Panc1 (cell line): ENCODE results near the gene USP43. TPM values are rescaled to one million over a fixed set of nuclear protein-coding genes. Genes with fewer than 3 reads are reported as not detected.
A peak's percentile ranks its signal among the peaks of the same experiment; 100 is the strongest.
"Not testable (repeated sequence)": the region's sequence is repeated elsewhere in the genome, so short reads cannot be mapped to it uniquely, and the experiment has no call there.

ENCODE experiments used
- ATAC-seq: fragments of 200-7000 bp; cut with Tn5 transposase; 2 replicates; pipeline ENCODE4 v1.9.1; 2020; ENCODE audit warnings: mild to moderate bottlenecking, moderate library complexity
- Bru-seq: library from RNA; stranded (reverse); fragments of 400-500 nt; gene quantifications from one replicate; lab custom pipeline; 2021; lab: Mats Ljungman, UMichigan
- BruChase-seq, 2 experiments: library from RNA; stranded (reverse); fragments of 400-500 nt; gene quantifications; one replicate each; lab custom pipeline; 2021; lab: Mats Ljungman, UMichigan
- BruUV-seq: library from RNA; stranded (reverse); fragments of 400-500 nt; replicated peaks from 2 replicates; lab custom pipeline; 2021; lab: Mats Ljungman, UMichigan
- CTCF ChIA-PET: fragments of 300-600 bp; sonication (Branson Sonifier 250); formaldehyde crosslinking; loops from one replicate; lab custom pipeline; 2022; ENCODE audit warnings: antibody characterized with exemption; lab: Charles Lee
- POLR2A ChIA-PET: fragments of 300-600 bp; sonication (Branson Sonifier 250); formaldehyde crosslinking; loops from one replicate; lab custom pipeline; 2022; ENCODE audit warnings: antibody characterized with exemption; lab: Charles Lee
- DNase-seq: peaks from one replicate; pipeline ENCODE4 v3.0.0-alpha.2; 2010; ENCODE audit warnings: low read depth, low spot score
- H3K27ac ChIP-seq: 2 replicates; pipeline ENCODE4 v1.5.1; 2011; ENCODE audit warnings: mild to moderate bottlenecking, low read length, inconsistent platforms
- H3K27me3 ChIP-seq: fragments of 200-500 bp; sonication (Bioruptor generic); 2 replicates; pipeline ENCODE4 v1.6.0; 2014; ENCODE audit warnings: low read length, inconsistent platforms; ENCODE audit not compliant: control insufficient read depth, insufficient read depth
- H3K36me3 ChIP-seq: fragments of 200-500 bp; sonication (Bioruptor generic); 2 replicates; pipeline ENCODE4 v1.5.1; 2014; ENCODE audit warnings: inconsistent platforms, mild to moderate bottlenecking, low read length, moderate library complexity; ENCODE audit not compliant: control insufficient read depth, insufficient read depth
- H3K4me1 ChIP-seq: 2 replicates; pipeline ENCODE4 v1.5.1; 2011; ENCODE audit warnings: inconsistent platforms, mild to moderate bottlenecking, low read length, moderate library complexity; ENCODE audit not compliant: control insufficient read depth, insufficient read depth
- H3K4me3 ChIP-seq, 2 experiments: 2 replicates each; pipeline ENCODE4 v1.5.1; 2011 to 2012; ENCODE audit warnings: low read depth in 2 of 2, low read length in 2 of 2, mild to moderate bottlenecking in 2 of 2, inconsistent platforms in 1 of 2, moderate library complexity in 1 of 2
- H3K9me3 ChIP-seq: fragments of 200-500 bp; sonication (Bioruptor generic); 2 replicates; pipeline ENCODE4 v1.5.1; 2014; ENCODE audit warnings: low read depth, mild to moderate bottlenecking, inconsistent platforms, low read length, moderate library complexity; ENCODE audit not compliant: control insufficient read depth, insufficient read depth
- POLR2AphosphoS5 ChIP-seq: IDR thresholded peaks from 2 replicates; pipeline ENCODE4 v1.6.1; 2012; ENCODE audit warnings: mild to moderate bottlenecking, low read depth, low read length, moderate library complexity
- REST ChIP-seq, 2 experiments: IDR thresholded peaks; 2 replicates each; pipeline ENCODE4 v1.6.1; 2011 to 2012; ENCODE audit warnings: low read depth in 2 of 2, control low read depth in 1 of 2, low read length in 1 of 2, mild to moderate bottlenecking in 1 of 2, moderate library complexity in 1 of 2; ENCODE audit not compliant: insufficient read depth in 1 of 2
- SIN3A ChIP-seq: IDR thresholded peaks from 2 replicates; pipeline ENCODE4 v1.6.1; 2012; ENCODE audit warnings: low read depth, mild to moderate bottlenecking, low read length, moderate library complexity, borderline replicate concordance; ENCODE audit not compliant: insufficient read depth
- TCF7L2 ChIP-seq: IDR thresholded peaks from 2 replicates; pipeline ENCODE4 v1.6.1; 2011; ENCODE audit warnings: mild to moderate bottlenecking, low read depth, low read length, inconsistent platforms
- in situ Hi-C: cut with HindIII; loops from 2 replicates; pipeline ENCODE4 v1.10.0; 2016; ENCODE audit warnings: low sequenced_read_pairs, low pct_unique_long_range_greater_than_20kb
- intact Hi-C: fragments of 100-400 bp; cut with micrococcal nuclease; formaldehyde crosslinking; loops from one replicate; pipeline ENCODE4 v1.10.0; 2022; ENCODE audit not compliant: unreplicated experiment
- long read RNA-seq: library from polyadenylated mRNA; unstranded; transcript quantifications from one replicate; pipeline ENCODE4 v2.0.0, GENCODE V29; 2021; ENCODE audit not compliant: unreplicated experiment
- polyA plus RNA-seq: library from polyadenylated mRNA; unstranded; fragments of >200 nt; gene quantifications from one replicate; pipeline ENCODE4 v1.2.1, GENCODE V29; 2012; ENCODE audit warnings: missing spikeins; ENCODE audit not compliant: insufficient read length
- total RNA-seq: library from RNA; stranded (reverse); gene quantifications from one replicate; pipeline ENCODE4 v1.2.1, GENCODE V29; 2021; ENCODE audit not compliant: unreplicated experiment
- TF ChIP-seq, protein P1 (sequence below): fragments of 450-650 bp; IDR thresholded peaks from 2 replicates; pipeline ENCODE4 v1.5.1; 2017; ENCODE audit warnings: mild to moderate bottlenecking

The USP43 gene, protein sequence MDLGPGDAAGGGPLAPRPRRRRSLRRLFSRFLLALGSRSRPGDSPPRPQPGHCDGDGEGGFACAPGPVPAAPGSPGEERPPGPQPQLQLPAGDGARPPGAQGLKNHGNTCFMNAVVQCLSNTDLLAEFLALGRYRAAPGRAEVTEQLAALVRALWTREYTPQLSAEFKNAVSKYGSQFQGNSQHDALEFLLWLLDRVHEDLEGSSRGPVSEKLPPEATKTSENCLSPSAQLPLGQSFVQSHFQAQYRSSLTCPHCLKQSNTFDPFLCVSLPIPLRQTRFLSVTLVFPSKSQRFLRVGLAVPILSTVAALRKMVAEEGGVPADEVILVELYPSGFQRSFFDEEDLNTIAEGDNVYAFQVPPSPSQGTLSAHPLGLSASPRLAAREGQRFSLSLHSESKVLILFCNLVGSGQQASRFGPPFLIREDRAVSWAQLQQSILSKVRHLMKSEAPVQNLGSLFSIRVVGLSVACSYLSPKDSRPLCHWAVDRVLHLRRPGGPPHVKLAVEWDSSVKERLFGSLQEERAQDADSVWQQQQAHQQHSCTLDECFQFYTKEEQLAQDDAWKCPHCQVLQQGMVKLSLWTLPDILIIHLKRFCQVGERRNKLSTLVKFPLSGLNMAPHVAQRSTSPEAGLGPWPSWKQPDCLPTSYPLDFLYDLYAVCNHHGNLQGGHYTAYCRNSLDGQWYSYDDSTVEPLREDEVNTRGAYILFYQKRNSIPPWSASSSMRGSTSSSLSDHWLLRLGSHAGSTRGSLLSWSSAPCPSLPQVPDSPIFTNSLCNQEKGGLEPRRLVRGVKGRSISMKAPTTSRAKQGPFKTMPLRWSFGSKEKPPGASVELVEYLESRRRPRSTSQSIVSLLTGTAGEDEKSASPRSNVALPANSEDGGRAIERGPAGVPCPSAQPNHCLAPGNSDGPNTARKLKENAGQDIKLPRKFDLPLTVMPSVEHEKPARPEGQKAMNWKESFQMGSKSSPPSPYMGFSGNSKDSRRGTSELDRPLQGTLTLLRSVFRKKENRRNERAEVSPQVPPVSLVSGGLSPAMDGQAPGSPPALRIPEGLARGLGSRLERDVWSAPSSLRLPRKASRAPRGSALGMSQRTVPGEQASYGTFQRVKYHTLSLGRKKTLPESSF
- 7.3 TPM for total RNA-seq
- polyA plus RNA-seq, result 5.1 TPM
- Bru-seq, nascent RNA, result percentile 57 among the genes with signal in this experiment
- percentile 49 among the genes with signal in this experiment for BruChase-seq, experiment 1, labeled RNA remaining after a 2-hour chase
- BruChase-seq, experiment 2, labeled RNA remaining after a 6-hour chase, result percentile 50 among the genes with signal in this experiment
- long read RNA-seq, full-length matches to known transcripts, result 9 of 26 reads
- long read RNA-seq, partial matches to known transcripts, result 12 of 26 reads
- long read RNA-seq, other reads (novel, unspliced or antisense), result 5 of 26 reads

DNA sequence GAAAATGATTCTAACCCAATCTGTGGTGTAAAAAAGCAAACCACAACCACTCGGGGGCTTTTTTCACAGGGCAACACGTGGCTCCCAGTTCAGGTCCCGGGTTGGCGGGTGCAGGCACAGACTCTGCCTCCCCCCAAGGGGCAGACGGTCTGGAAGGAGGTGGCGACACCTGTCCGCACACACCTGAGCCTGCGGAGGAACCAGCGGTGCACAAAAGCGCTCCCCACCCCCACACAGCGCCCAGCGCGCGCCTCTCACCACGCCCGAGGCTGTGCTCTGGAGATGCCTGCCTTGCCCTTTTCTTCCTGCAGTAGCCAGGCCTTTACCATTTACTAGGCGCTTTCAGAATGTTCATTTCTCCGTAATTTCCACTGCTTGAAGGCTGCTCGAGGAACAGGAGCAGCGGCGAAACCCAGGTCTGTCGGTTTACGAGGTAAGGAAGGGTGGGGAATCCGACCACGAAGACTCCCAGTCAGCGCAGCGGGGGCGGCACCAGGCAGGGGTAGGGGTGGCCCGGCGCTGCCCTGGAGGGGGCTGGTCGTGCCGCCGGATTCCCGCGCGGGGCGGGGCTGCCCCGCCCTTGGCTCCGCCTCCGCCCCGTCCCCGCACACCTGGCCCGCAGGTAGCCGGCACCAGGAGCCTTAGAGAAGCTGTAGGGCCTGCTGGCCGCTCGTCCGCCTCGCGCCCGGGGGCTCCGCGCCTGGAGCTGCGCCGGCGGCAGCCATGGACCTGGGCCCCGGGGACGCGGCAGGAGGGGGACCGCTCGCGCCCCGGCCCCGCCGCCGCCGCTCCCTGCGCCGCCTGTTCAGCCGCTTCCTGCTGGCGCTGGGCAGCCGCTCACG lies at the start of gene USP43:
Gene USP43, plus strand, starts transcription at position 608 of the 842 bp plus-strand sequence. Its CDS starts 116 bp downstream, at position 724.
- ATAC-seq (peak; percentile 81), DNase-seq (no peak)
- H3K36me3 ChIP-seq, result no peaks in the 10 kb centered on the region; the same call in 1 of the 2 replicates
- in situ Hi-C loops (no loop called here), intact Hi-C loops (no loop called here)
- H3K4me1 ChIP-seq, result peaks cover 12% of the 10 kb centered on the region; the same call in 1 of the 2 replicates
- ChIA-PET CTCF (no interaction called here), POLR2A (no interaction called here)
- no peaks in the 10 kb centered on the region for H3K27me3 ChIP-seq
- no peaks in the 10 kb centered on the region for H3K9me3 ChIP-seq
- TSS peak; percentile 69 for BruUV-seq
- peak within 1 kb of the TSS; percentile 88 for H3K27ac ChIP-seq
- H3K4me3 ChIP-seq, result peak within 1 kb of the TSS; percentile 60 to 69
- TF ChIP-seq SIN3A, result no peak
- TF ChIP-seq, protein P1, sequence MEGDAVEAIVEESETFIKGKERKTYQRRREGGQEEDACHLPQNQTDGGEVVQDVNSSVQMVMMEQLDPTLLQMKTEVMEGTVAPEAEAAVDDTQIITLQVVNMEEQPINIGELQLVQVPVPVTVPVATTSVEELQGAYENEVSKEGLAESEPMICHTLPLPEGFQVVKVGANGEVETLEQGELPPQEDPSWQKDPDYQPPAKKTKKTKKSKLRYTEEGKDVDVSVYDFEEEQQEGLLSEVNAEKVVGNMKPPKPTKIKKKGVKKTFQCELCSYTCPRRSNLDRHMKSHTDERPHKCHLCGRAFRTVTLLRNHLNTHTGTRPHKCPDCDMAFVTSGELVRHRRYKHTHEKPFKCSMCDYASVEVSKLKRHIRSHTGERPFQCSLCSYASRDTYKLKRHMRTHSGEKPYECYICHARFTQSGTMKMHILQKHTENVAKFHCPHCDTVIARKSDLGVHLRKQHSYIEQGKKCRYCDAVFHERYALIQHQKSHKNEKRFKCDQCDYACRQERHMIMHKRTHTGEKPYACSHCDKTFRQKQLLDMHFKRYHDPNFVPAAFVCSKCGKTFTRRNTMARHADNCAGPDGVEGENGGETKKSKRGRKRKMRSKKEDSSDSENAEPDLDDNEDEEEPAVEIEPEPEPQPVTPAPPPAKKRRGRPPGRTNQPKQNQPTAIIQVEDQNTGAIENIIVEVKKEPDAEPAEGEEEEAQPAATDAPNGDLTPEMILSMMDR, result peak; percentile 33

DNA sequence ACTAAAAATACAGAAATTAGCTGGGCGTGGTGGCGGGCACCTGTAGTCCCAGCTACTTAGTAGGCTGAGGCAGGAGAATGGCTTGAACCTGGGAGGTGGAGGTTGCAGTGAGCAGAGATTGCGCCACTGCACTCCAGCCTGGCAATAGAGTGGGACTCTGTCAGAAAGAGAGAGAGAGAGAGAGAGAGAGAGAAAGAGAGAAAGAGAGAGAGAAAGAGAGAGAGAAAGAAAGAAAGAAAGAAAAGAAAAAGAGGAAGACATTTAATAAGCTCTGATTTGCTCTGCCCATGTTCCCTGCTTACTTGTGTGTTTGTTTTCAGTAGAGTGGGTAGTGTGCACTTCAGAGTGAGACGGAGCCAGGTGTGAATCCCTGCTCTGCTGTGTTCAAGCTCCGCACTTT lies 47.7 kb upstream of the USP43 start:
- intact Hi-C loops, H3K27ac ChIP-seq, POLR2A ChIA-PET, H3K27me3 ChIP-seq, BruUV-seq, in situ Hi-C loops, H3K4me1 ChIP-seq, H3K4me3 ChIP-seq, ATAC-seq, H3K36me3 ChIP-seq, DNase-seq, H3K9me3 ChIP-seq: not testable (repeated sequence)
- CTCF ChIA-PET, result interaction anchor here (0.7 kb wide), 1 partner anchor 43 kb away, joined by 7 read pairs; no protein-coding TSS in a partner anchor

DNA sequence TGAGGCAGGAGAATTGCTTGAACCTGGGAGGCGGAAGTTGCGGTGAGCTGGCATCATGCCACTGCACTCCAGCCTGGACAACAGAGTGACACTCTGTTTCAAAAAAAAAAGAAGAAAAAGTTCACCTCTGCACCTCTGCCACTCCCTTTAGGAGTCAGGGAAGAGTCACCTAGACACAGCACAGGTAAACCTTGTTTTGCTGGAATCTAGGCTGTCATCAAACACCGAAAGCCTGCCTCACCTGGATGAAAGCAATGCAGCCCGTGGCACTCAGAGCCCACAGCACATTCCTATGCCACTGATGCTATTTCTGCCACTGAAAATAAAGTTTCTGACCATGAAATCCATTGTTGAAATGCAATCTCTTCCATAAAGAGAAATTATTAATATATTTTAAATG lies 46.7 kb upstream of the USP43 start:
- H3K27me3 ChIP-seq, result no peaks in the 10 kb centered on the region
- ChIA-PET POLR2A (no interaction called here), CTCF (no interaction called here)
- no peaks in the 10 kb centered on the region for H3K4me1 ChIP-seq
- no peak overlapping the region for H3K27ac ChIP-seq
- H3K36me3 ChIP-seq, result no peaks in the 10 kb centered on the region
- intact Hi-C loops (no loop called here), in situ Hi-C loops (no loop called here)
- no peak for TF ChIP-seq POLR2AphosphoS5
- TF ChIP-seq, protein P1, result no peak
- TF ChIP-seq REST (IDR thresholded peaks at IDR 0.05; ENCODE audit: insufficient read depth in 1 of 2, low read depth in 2 of 2, low read length in 1 of 2), result no peak
- TF ChIP-seq SIN3A, result no peak
- no peak for TF ChIP-seq TCF7L2
- BruUV-seq, result no TSS peak
- no peaks in the 10 kb centered on the region for H3K9me3 ChIP-seq
- DNase-seq (no peak), ATAC-seq (no peak)
- no peak overlapping the region for H3K4me3 ChIP-seq
